Gastroesophageal sphincter (tissue), 4 donors: ENCODE results near the gene CNTNAP4. TPM values are rescaled to one million over a fixed set of nuclear protein-coding genes. Genes with fewer than 3 reads are reported as not detected.

ENCODE experiments used
- ATAC-seq: fragments of 150-250 bp; one replicate; pipeline ENCODE4 v1.9.1; 2016; ENCODE audit warnings: mild to moderate bottlenecking, moderate library complexity
- H3K27ac ChIP-seq, 4 donors: fragments of 200-600 bp; sonication (generic) in 3 of 4; 1 replicate in 3 of 4; 2 replicates in 1 of 4; pipeline ENCODE4 v1.5.1; 2016 to 2019
- H3K27me3 ChIP-seq: fragments of 200-600 bp; sonication (generic); one replicate; pipeline ENCODE4 v1.5.1; 2019
- H3K36me3 ChIP-seq, 2 donors: fragments of 200-600 bp; sonication (generic); one replicate each; pipeline ENCODE4 v1.5.1; 2019; ENCODE audit warnings: control low read depth in 1 of 2
- H3K4me1 ChIP-seq, 3 donors: fragments of 200-600 bp; sonication (generic); 1 replicate in 2 of 3; 2 replicates in 1 of 3; pipeline ENCODE4 v1.5.1; 2016 to 2019; ENCODE audit warnings: control low read depth in 2 of 3
- H3K4me3 ChIP-seq, 2 donors: fragments of 200-600 bp; sonication (generic); one replicate each; pipeline ENCODE4 v1.5.1; 2019; ENCODE audit warnings: mild to moderate bottlenecking in 1 of 2, moderate library complexity in 1 of 2
- H3K9me3 ChIP-seq, 3 donors: fragments of 200-600 bp; sonication (generic); one replicate each; pipeline ENCODE4 v1.5.1; 2017 to 2019; ENCODE audit warnings: control low read depth in 2 of 3
- EP300 ChIP-seq: sonication (generic); formaldehyde crosslinking; IDR thresholded peaks from one replicate; pipeline ENCODE4 v1.6.1; 2017; ENCODE audit warnings: antibody characterized with exemption, mild to moderate bottlenecking
- POLR2A ChIP-seq, 2 donors: fragments of 450-650 bp; IDR thresholded peaks; one replicate each; pipeline ENCODE4 v1.6.1; 2017; ENCODE audit warnings: antibody characterized with exemption in 2 of 2, mild to moderate bottlenecking in 2 of 2, moderate library complexity in 1 of 2
- POLR2AphosphoS5 ChIP-seq: sonication (generic); formaldehyde crosslinking; IDR thresholded peaks from one replicate; pipeline ENCODE4 v1.6.1; 2017; ENCODE audit warnings: antibody characterized with exemption
- WGBS, 2 donors: methylation state at CpG; one replicate each; pipeline ENCODE4 v1.1.5; 2018; ENCODE audit warnings: low coverage in 1 of 2; 5-methylcytosine and 5-hydroxymethylcytosine counted together
- small RNA-seq, 4 donors: library from RNA; depleted of rRNA; stranded (forward); fragments of <200 nt; gene quantifications; one replicate each; pipeline ENCODE3, GENCODE V24; 2016
- total RNA-seq, 4 donors: library from RNA; depleted of rRNA; stranded (reverse); fragments of >200 nt; gene quantifications; one replicate each; pipeline ENCODE4 v1.1.0, GENCODE V29; 2016
- TF ChIP-seq, protein P1 (sequence below), 4 experiments: fragments of 200-600 bp in 2 of 4; fragments of 450-650 bp in 2 of 4; sonication (generic) in 1 of 4; IDR thresholded peaks; one replicate each; pipeline ENCODE4 v1.5.1; 2017 to 2019; ENCODE audit warnings: antibody characterized with exemption in 4 of 4, mild to moderate bottlenecking in 2 of 4, moderate library complexity in 2 of 4

CNTNAP4 gene
- total RNA-seq, 4 donors from 2014 or later: 0.13 to 0.94 (median 0.46) TPM

DNA sequence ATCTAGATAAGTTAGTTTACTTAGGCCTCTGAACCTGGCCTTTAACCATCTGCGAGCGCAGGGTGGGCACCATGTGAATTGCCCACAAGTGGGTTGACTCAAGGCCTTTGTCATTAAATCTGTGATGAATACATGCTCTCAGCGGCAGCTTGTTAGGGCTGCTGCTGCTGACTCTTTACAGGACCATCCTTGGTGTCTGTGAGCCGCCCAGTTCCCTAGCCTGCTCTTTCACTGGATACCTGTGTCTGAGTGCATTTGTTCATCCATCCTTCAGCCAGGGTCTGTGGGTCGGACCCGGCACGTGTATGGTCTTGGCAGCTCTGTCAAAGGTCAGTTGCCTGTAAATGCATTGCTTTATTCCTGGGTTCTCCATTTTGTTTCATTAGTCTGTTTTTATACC lies 321.3 kb downstream of the CNTNAP4 start:
- Histone ChIP-seq H3K4me3 (no peak overlapping the region), H3K9me3 (no peaks in the 10 kb centered on the region), H3K36me3 (no peaks in the 10 kb centered on the region), H3K4me1 (no peaks in the 10 kb centered on the region), H3K27me3 (no peaks in the 10 kb centered on the region), H3K27ac (no peak overlapping the region)
- no peak for ATAC-seq
- WGBS, 2 donors: 80 to 81% methylated on average over 1 to 6 of the region's 7 CpGs
- TF ChIP-seq EP300 (no peak), POLR2AphosphoS5 (no peak), POLR2A (IDR thresholded peaks at IDR 0.05) (no peak)
- TF ChIP-seq, protein P1, sequence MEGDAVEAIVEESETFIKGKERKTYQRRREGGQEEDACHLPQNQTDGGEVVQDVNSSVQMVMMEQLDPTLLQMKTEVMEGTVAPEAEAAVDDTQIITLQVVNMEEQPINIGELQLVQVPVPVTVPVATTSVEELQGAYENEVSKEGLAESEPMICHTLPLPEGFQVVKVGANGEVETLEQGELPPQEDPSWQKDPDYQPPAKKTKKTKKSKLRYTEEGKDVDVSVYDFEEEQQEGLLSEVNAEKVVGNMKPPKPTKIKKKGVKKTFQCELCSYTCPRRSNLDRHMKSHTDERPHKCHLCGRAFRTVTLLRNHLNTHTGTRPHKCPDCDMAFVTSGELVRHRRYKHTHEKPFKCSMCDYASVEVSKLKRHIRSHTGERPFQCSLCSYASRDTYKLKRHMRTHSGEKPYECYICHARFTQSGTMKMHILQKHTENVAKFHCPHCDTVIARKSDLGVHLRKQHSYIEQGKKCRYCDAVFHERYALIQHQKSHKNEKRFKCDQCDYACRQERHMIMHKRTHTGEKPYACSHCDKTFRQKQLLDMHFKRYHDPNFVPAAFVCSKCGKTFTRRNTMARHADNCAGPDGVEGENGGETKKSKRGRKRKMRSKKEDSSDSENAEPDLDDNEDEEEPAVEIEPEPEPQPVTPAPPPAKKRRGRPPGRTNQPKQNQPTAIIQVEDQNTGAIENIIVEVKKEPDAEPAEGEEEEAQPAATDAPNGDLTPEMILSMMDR (IDR thresholded peaks at IDR 0.05): no peak

DNA sequence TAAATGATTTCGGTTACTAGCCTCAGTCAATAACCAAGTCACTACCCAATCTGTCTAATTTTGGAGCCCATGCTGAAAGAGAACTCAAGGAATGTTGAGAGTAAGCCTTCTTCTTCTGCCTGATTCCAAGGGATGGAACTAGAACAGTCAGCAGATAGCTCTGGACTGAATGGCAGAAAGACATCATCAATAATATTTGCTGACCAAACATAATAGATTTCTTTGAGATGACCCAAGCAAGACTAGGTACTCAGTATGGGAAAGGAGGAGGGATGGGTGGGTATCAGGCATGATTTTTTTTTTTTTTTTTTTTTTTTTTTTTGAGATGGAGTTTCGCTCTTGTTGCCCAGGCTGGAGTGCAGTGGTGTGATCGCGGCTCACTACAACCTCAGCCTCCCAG lies 330.1 kb downstream of the CNTNAP4 start:
- Histone ChIP-seq H3K27ac (no peak overlapping the region), H3K4me3 (no peak overlapping the region), H3K4me1 (no peaks in the 10 kb centered on the region), H3K9me3 (no peaks in the 10 kb centered on the region), H3K36me3 (no peaks in the 10 kb centered on the region), H3K27me3 (no peaks in the 10 kb centered on the region)
- no peak for TF ChIP-seq EP300
- no peak for TF ChIP-seq POLR2AphosphoS5
- TF ChIP-seq POLR2A (IDR thresholded peaks at IDR 0.05): no peak
- TF ChIP-seq, protein P1 (IDR thresholded peaks at IDR 0.05): no peak
- 93 to 98% methylated on average over 1 to 4 of the region's 4 CpGs for whole genome bisulfite sequencing, 2 donors
- ATAC-seq: no peak

Small RNA genes lying within 50 kb of the gene (small RNA-seq; reads per million reads assigned to genes)
- 0 reads per million in 4 donors for gene RF00133
- gene RN7SKP233: 0 reads per million in 4 donors
